Urinary bladder (tissue), 4 donors: Measurements from ENCODE around the gene KLHL22. TPM values are rescaled to one million over a fixed set of nuclear protein-coding genes. Genes with fewer than 3 reads are reported as not detected.
"Not testable (repeated sequence)": the region's sequence is repeated elsewhere in the genome, so short reads cannot be mapped to it uniquely, and the experiment has no call there.

ENCODE experiments used
- DNase-seq: peaks from one replicate; pipeline ENCODE4 v3.0.0-alpha.2; 2015; ENCODE audit errors: extremely low spot score
- H3K27ac ChIP-seq: one replicate; pipeline ENCODE4 v1.5.1; 2013; ENCODE audit warnings: low read depth, mild to moderate bottlenecking, moderate library complexity
- H3K36me3 ChIP-seq: one replicate; pipeline ENCODE4 v1.6.1; 2013; ENCODE audit warnings: mild to moderate bottlenecking, moderate library complexity; ENCODE audit not compliant: insufficient read depth
- H3K4me1 ChIP-seq: one replicate; pipeline ENCODE4 v1.6.1; 2013; ENCODE audit warnings: mild to moderate bottlenecking, moderate library complexity; ENCODE audit not compliant: insufficient read depth
- H3K4me3 ChIP-seq: one replicate; pipeline ENCODE4 v1.5.1; 2013; ENCODE audit warnings: low read depth, low read length
- WGBS: extraction: QIAGEN DNeasy Blood & Tissue Kit; methylation state at CpG from one replicate; pipeline ENCODE4 v1.1.7; 2013; 5-methylcytosine and 5-hydroxymethylcytosine counted together
- polyA plus RNA-seq: library from polyadenylated mRNA; stranded (reverse); fragments of 200-250 nt; gene quantifications from one replicate; pipeline ENCODE4 v1.2.3, GENCODE V29; 2013
- total RNA-seq: library from RNA; depleted of rRNA; stranded (reverse); fragments of >200 nt; gene quantifications from one replicate; pipeline ENCODE4 v1.2.3, GENCODE V29; 2014
- donor health status: healthy with polysubstance abuse.
- donor health status: healthy.

Gene KLHL22
- total and polyA plus RNA-seq, 2 donors, result 26.3 to 36.7 TPM

- H3K4me3 ChIP-seq, result no peak overlapping the region
- 97% methylated on average over 1 of the region's 1 CpG for WGBS
- no peak overlapping the region for H3K27ac ChIP-seq
- DNase-seq, result no peak
- H3K4me1 ChIP-seq, result no peaks in the 10 kb centered on the region
- H3K36me3 ChIP-seq, result no peaks in the 10 kb centered on the region
Observed at GRCh38 chr22:20479612-20480196, 15.9 kb downstream of the KLHL22 start.

GRCh38 chr22:20478059-20478458 is 17.5 kb downstream of the KLHL22 start:
- not testable (repeated sequence) for DNase-seq, H3K36me3 ChIP-seq, H3K27ac ChIP-seq, H3K4me1 ChIP-seq, H3K4me3 ChIP-seq
- 97% methylated on average over 6 of the region's 6 CpGs for WGBS

GRCh38 chr22:20475569-20475968 is 20.0 kb downstream of the KLHL22 start:
- DNase-seq, H3K4me3 ChIP-seq, H3K27ac ChIP-seq, H3K4me1 ChIP-seq, H3K36me3 ChIP-seq: not testable (repeated sequence)
- WGBS, result 88% methylated on average over 12 of the region's 12 CpGs

- 96% methylated on average over 4 of the region's 4 CpGs for WGBS
- no peak overlapping the region for H3K4me3 ChIP-seq
- DNase-seq, result no peak
- no peak overlapping the region for H3K27ac ChIP-seq
- H3K36me3 ChIP-seq, result no peaks in the 10 kb centered on the region
- H3K4me1 ChIP-seq, result no peaks in the 10 kb centered on the region
Observed at GRCh38 chr22:20475115-20475436, 20.5 kb downstream of the KLHL22 start.

- 88% methylated on average over 11 of the region's 11 CpGs for WGBS
- H3K4me1 ChIP-seq, result no peaks in the 10 kb centered on the region
- no peak overlapping the region for H3K4me3 ChIP-seq
- no peak for DNase-seq
- H3K27ac ChIP-seq, result no peak overlapping the region
- H3K36me3 ChIP-seq, result no peaks in the 10 kb centered on the region
Observed at GRCh38 chr22:20472629-20473442, 22.8 kb downstream of the KLHL22 start.

- no peaks in the 10 kb centered on the region for H3K36me3 ChIP-seq
- 91% methylated on average over 9 of the region's 9 CpGs for WGBS
- H3K4me1 ChIP-seq, result no peaks in the 10 kb centered on the region
- no peak for DNase-seq
- no peak overlapping the region for H3K27ac ChIP-seq
- no peak overlapping the region for H3K4me3 ChIP-seq
Observed at GRCh38 chr22:20471126-20471833, 24.3 kb downstream of the KLHL22 start.

GRCh38 chr22:20470525-20470924 is 25.1 kb downstream of the KLHL22 start:
- H3K36me3 ChIP-seq, H3K4me1 ChIP-seq, H3K4me3 ChIP-seq, H3K27ac ChIP-seq, DNase-seq: not testable (repeated sequence)
- 99% methylated on average over 2 of the region's 2 CpGs for WGBS

- Histone ChIP-seq H3K4me3 (no peak overlapping the region), H3K36me3 (no peaks in the 10 kb centered on the region), H3K27ac (no peak overlapping the region), H3K4me1 (no peaks in the 10 kb centered on the region)
- DNase-seq, result no peak
- whole genome bisulfite sequencing, result 85% methylated on average over 6 of the region's 6 CpGs
Observed at GRCh38 chr22:20469110-20469868, 26.3 kb downstream of the KLHL22 start.

GRCh38 chr22:20466659-20467379 is 28.8 kb downstream of the KLHL22 start:
- H3K4me3 ChIP-seq, result no peak overlapping the region
- DNase-seq, result no peak
- H3K4me1 ChIP-seq, result no peaks in the 10 kb centered on the region
- no peak overlapping the region for H3K27ac ChIP-seq
- no peaks in the 10 kb centered on the region for H3K36me3 ChIP-seq
- 83% methylated on average over 3 of the region's 3 CpGs for WGBS

- Histone ChIP-seq H3K4me3 (no peak overlapping the region), H3K36me3 (no peaks in the 10 kb centered on the region), H3K4me1 (no peaks in the 10 kb centered on the region), H3K27ac (no peak overlapping the region)
- WGBS, result 90% methylated on average over 5 of the region's 5 CpGs
- DNase-seq, result no peak
Observed at GRCh38 chr22:20465759-20466077, 29.9 kb downstream of the KLHL22 start.

- Histone ChIP-seq H3K36me3 (no peaks in the 10 kb centered on the region), H3K4me1 (no peaks in the 10 kb centered on the region), H3K4me3 (no peak overlapping the region), H3K27ac (no peak overlapping the region)
- WGBS, result 93% methylated on average over 32 of the region's 32 CpGs
- DNase-seq, result no peak
Observed at GRCh38 chr22:20464912-20465758, 30.5 kb downstream of the KLHL22 start.

- H3K4me1 ChIP-seq, result no peaks in the 10 kb centered on the region
- no peaks in the 10 kb centered on the region for H3K36me3 ChIP-seq
- DNase-seq, result no peak
- 86% methylated on average over 11 of the region's 11 CpGs for WGBS
- H3K4me3 ChIP-seq, result no peak overlapping the region
- H3K27ac ChIP-seq, result no peak overlapping the region
Observed at GRCh38 chr22:20464096-20464614, 31.4 kb downstream of the KLHL22 start.
